Heart right ventricle (tissue), 16 donors: Measurements from ENCODE around the gene PRKACG. TPM values are rescaled to one million over a fixed set of nuclear protein-coding genes. Genes with fewer than 3 reads are reported as not detected.
A peak's percentile ranks its signal among the peaks of the same experiment; 100 is the strongest.
"Not testable (repeated sequence)": the region's sequence is repeated elsewhere in the genome, so short reads cannot be mapped to it uniquely, and the experiment has no call there.

Experiments
- ATAC-seq, 8 donors: fragments of 200-7000 bp; cut with Tn5 transposase; one replicate each; pipeline ENCODE4 v1.9.1; 2020; ENCODE audit warnings: mild to moderate bottlenecking in 8 of 8, moderate library complexity in 8 of 8, moderate number of reproducible peaks in 1 of 8
- DNase-seq, 2 donors: peaks; one replicate each; pipeline ENCODE4 v3.0.0-alpha.2; 2020
- H3K27ac ChIP-seq, 10 donors: fragments of 200-600 bp; sonication (generic) in 2 of 10; one replicate each; pipeline versions ENCODE4 v1.5.0 to v1.8.0; 2020 to 2022; ENCODE audit warnings: mild to moderate bottlenecking in 3 of 10
- H3K27me3 ChIP-seq, 7 donors: fragments of 200-600 bp; one replicate each; pipeline ENCODE4 v1.8.0; 2021 to 2022; ENCODE audit warnings: mild to moderate bottlenecking in 2 of 7
- H3K36me3 ChIP-seq, 9 donors: fragments of 200-600 bp; sonication (generic) in 1 of 9; one replicate each; pipeline versions ENCODE4 v1.5.0 to v1.8.0; 2020 to 2022; ENCODE audit warnings: mild to moderate bottlenecking in 2 of 9
- H3K4me1 ChIP-seq, 9 donors: fragments of 200-600 bp; sonication (generic) in 1 of 9; one replicate each; pipeline versions ENCODE4 v1.5.0 to v1.8.0; 2020 to 2022; ENCODE audit warnings: mild to moderate bottlenecking in 4 of 9
- H3K4me3 ChIP-seq, 10 donors: fragments of 200-600 bp; sonication (generic) in 2 of 10; one replicate each; pipeline versions ENCODE4 v1.5.0 to v1.8.0; 2020 to 2022; ENCODE audit warnings: mild to moderate bottlenecking in 7 of 10, moderate library complexity in 2 of 10
- H3K9me3 ChIP-seq, 11 donors: fragments of 200-600 bp in 10 of 11; sonication (generic) in 2 of 11; one replicate each; pipeline versions ENCODE4 v1.5.0 to v1.8.0; 2013 to 2022; ENCODE audit warnings: mild to moderate bottlenecking in 2 of 11, control low read depth in 1 of 11, moderate library complexity in 1 of 11
- CTCF ChIP-seq, 9 donors: fragments of 200-600 bp; sonication (generic) in 2 of 9; IDR thresholded peaks; one replicate each; pipeline versions ENCODE4 v1.5.0 to v1.8.0; 2021 to 2022; ENCODE audit warnings: antibody characterized with exemption in 9 of 9, mild to moderate bottlenecking in 5 of 9, moderate library complexity in 1 of 9
- WGBS, 2 donors: extraction: QIAGEN DNeasy Blood & Tissue Kit; methylation state at CpG; one replicate each; pipeline ENCODE4 v1.1.7; 2013; ENCODE audit warnings: inconsistent platforms in 1 of 2; 5-methylcytosine and 5-hydroxymethylcytosine counted together
- intact Hi-C, 10 donors: fragments of 100-400 bp; cut with DNase I; formaldehyde crosslinking; loops; one replicate each; pipeline versions ENCODE4 v1.11.1 to v1.14.2; 2022
- polyA plus RNA-seq, 2 donors: library from polyadenylated mRNA; stranded (reverse); fragments of 200-250 nt; gene quantifications; one replicate each; pipeline ENCODE4 v1.2.3, GENCODE V29; 2013
- total RNA-seq, 10 donors: library from RNA; stranded (reverse); fragmentation: NEBNext Ultra II Directional in 3 of 10; extraction: Animal tissue kit (Norgen Biotek cat#: 25700) in 3 of 10; gene quantifications; one replicate each; pipeline versions ENCODE4 v1.2.1 to v1.2.4, GENCODE V29; 2021 to 2023
- donor health status: Arrhythmogenic right ventricular cardiomyopathy.
- donor health status: ischemic (EF 13 %, LVEDD 7.1; RV severe dilation, severe dysfunction).
- donor health status: healthy with polysubstance abuse.
- donor health status: DM: no; HTN: yes; CAD: no.
- donor health status: DM: no; HTN: no; CAD: no.
- donor health status: ischemic (EF 25% LVEDD 6.9; RV normal size, moderate dysfunction).
- donor health status: ischemic (EF 25% LVEDD 5.7; RV mildly dilated, moderate dysfunction).
- donor health status: healthy.
- donor health status: DM: yes; HTN: yes; CAD: no.
- donor health status: Ischemic cardiomyopathy.
- donor health status: ischemic (EF 35%, LVEDD 5.7; RV mildly dilated, moderate dysfunction).
- donor health status: nonischemic (EF 11% LVEDD 7.7; RV severe dilation, severe dysfunction).
- donor health status: DM: yes; HTN: yes; CAD: no.
- donor health status: PGD.
- donor health status: ischemic (EF 29% LVEDD 5.4; RV normal size, mild dysfunction).
- donor health status: nonischemic (EF 23%, LVEDD 6.1; RV moderate dilation, normal function).

PRKACG gene
- total and polyA plus RNA-seq, 12 donors = not detected

DNA sequence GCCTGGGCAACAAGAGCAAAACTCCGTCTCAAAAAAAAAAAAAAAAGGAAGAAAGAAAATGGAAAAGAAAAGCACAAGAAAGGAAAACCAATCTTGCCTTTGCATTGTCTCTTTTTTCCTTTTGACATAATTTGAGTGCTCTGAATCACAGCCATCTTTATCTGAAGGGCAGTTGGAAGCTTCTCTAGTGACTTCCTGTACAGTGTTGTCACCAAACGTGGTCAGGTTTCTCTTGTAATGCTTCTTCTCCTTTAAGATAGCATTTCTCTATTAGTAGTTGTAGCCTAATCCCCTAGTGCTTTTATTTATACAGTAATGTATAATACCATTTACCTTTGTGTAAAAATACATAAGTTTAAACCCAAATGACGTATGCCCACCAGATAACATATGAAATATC, 18.1 kb downstream of the PRKACG start:
- peaks cover 0 to 45% (median 20%) of the 10 kb centered on the region in 9 donors for H3K4me1 ChIP-seq
- peak overlapping the region in 3 of 10 donors; percentile 29 to 58 (median 47) for H3K27ac ChIP-seq
- ATAC-seq (no peak), DNase-seq (no peak)
- intact Hi-C loops = loop anchor here in 7 of 10 donors (5.0 to 10.0 kb wide), 8 partner anchors 43 to 413 kb away; partner anchors contain the start of gene PIP5K1B (in 4 of the 7)
- WGBS, 2 donors = 58 to 66% methylated on average over 3 of the region's 3 CpGs
- no peak overlapping the region for H3K4me3 ChIP-seq
- H3K27me3 ChIP-seq = no peaks in the 10 kb centered on the region
- no peak for TF ChIP-seq CTCF (IDR thresholded peaks at IDR 0.05)
- H3K9me3 ChIP-seq = no peaks in the 10 kb centered on the region
- H3K36me3 ChIP-seq = peaks cover 0 to 4% (median 0%) of the 10 kb centered on the region in 9 donors

- H3K4me3 ChIP-seq = no peak overlapping the region
- no peak for TF ChIP-seq CTCF (IDR thresholded peaks at IDR 0.05)
- ATAC-seq (no peak), DNase-seq (no peak)
- WGBS, 2 donors = 68 to 90% methylated on average over 9 of the region's 9 CpGs
- H3K27ac ChIP-seq = no peak overlapping the region
- peaks cover 0 to 4% (median 0%) of the 10 kb centered on the region in 9 donors for H3K36me3 ChIP-seq
- H3K27me3 ChIP-seq = no peaks in the 10 kb centered on the region
- H3K4me1 ChIP-seq = peaks cover 0 to 12% (median 0%) of the 10 kb centered on the region in 9 donors
- intact Hi-C loops = loop anchor here in 5 of 10 donors (10.0 kb wide), 5 partner anchors 57 to 287 kb away; partner anchors contain the start of gene PIP5K1B (in 1 of the 5)
- no peaks in the 10 kb centered on the region for H3K9me3 ChIP-seq
These were observed 22.5 kb downstream of the PRKACG start for GRCh38 chr9:68991457-68991856.

DNA sequence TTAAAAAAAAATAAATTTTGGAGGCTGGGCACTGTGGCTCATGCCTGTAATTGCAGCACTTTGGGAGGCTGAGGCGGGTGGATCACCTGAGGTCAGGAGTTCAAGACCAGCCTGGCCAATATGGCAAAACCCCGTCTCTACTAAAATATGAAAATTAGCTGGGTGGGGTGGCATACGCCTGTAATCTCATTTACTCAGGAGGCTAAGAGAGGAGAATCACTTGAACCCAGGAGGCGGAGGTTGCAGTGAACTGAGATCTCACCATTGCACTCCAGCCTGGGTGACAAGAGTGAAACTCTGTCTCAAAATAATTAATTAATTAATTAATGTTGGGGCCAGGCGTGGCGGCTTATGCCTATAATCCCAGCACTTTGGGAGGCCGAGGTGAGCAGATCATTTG, 27.0 kb downstream of the PRKACG start:
- H3K27ac ChIP-seq, intact Hi-C loops, DNase-seq, ATAC-seq, H3K4me3 ChIP-seq, H3K9me3 ChIP-seq, H3K36me3 ChIP-seq, H3K27me3 ChIP-seq: not testable (repeated sequence)
- peaks cover 0 to 25% (median 17%) of the 10 kb centered on the region in 9 donors for H3K4me1 ChIP-seq
- 99% methylated on average over 7 of the region's 7 CpGs for WGBS, 2 donors

- ATAC-seq (no peak), DNase-seq (no peak)
- TF ChIP-seq CTCF (IDR thresholded peaks at IDR 0.05) = no peak
- no peak overlapping the region for H3K4me3 ChIP-seq
- H3K4me1 ChIP-seq = peaks cover 6 to 57% (median 40%) of the 10 kb centered on the region in 9 donors
- no peaks in the 10 kb centered on the region for H3K9me3 ChIP-seq
- H3K36me3 ChIP-seq = no peaks in the 10 kb centered on the region
- 53 to 61% methylated on average over 3 of the region's 3 CpGs for WGBS, 2 donors
- no peaks in the 10 kb centered on the region for H3K27me3 ChIP-seq
- intact Hi-C loops = loop anchor here in 1 of 10 donors (2.0 kb wide), 1 partner anchor 21 kb away; no protein-coding TSS in a partner anchor
- H3K27ac ChIP-seq = peak overlapping the region in 9 of 10 donors; percentile 46 to 89 (median 81)
These were observed 30.1 kb downstream of the PRKACG start for GRCh38 chr9:68983522-68984424.
